GM12891 (cell line): ENCODE measurements around the gene SUN5.

Experiments used
- PAX5 ChIP-seq: IDR thresholded peaks from 2 replicates; pipeline ENCODE4 v1.6.1; 2011; ENCODE audit warnings: low read length, moderate library complexity, mild to moderate bottlenecking; ENCODE audit not compliant: insufficient read depth, severe bottlenecking
- POLR2A ChIP-seq: IDR thresholded peaks from 2 replicates; pipeline ENCODE4 v1.6.1; 2011; ENCODE audit warnings: low read depth, low read length, control low read depth
- POLR2AphosphoS5 ChIP-seq: IDR thresholded peaks from 2 replicates; pipeline ENCODE4 v1.6.1; 2011; ENCODE audit warnings: low read depth, low read length, control low read depth
- SPI1 ChIP-seq: IDR thresholded peaks from 2 replicates; pipeline ENCODE4 v1.6.1; 2011; ENCODE audit warnings: low read depth, low read length, control low read depth
- TAF1 ChIP-seq: IDR thresholded peaks from 2 replicates; pipeline ENCODE4 v1.6.1; 2011; ENCODE audit warnings: low read depth, low read length, control low read depth

- no peak for TF ChIP-seq POLR2AphosphoS5
- no peak for TF ChIP-seq TAF1
- no peak for TF ChIP-seq POLR2A
- TF ChIP-seq SPI1: no peak
- no peak for TF ChIP-seq PAX5
Observed at GRCh38 chr20:33005132-33005566, 916 bp upstream of the SUN5 start.
